Neural cell (in vitro differentiated cells): ENCODE data around the gene HEG1.

Experiments used
- CTCF ChIP-seq: fragments of 450-650 bp; IDR thresholded peaks from 2 replicates; pipeline ENCODE4 v1.5.1; 2014; ENCODE audit warnings: antibody characterized with exemption, mild to moderate bottlenecking, moderate library complexity; ENCODE audit not compliant: poor library complexity, severe bottlenecking
- EP300 ChIP-seq: fragments of 450-650 bp; conservative IDR thresholded peaks from 2 replicates; pipeline ENCODE4 v1.6.1; 2014; ENCODE audit warnings: antibody characterized with exemption, mild to moderate bottlenecking, moderate library complexity; ENCODE audit not compliant: poor library complexity, severe bottlenecking
- POLR2AphosphoS5 ChIP-seq: IDR thresholded peaks from 2 replicates; pipeline ENCODE4 v1.6.1; 2012

- TF ChIP-seq CTCF (no peak), EP300 (no peak), POLR2AphosphoS5 (no peak)
Measured at GRCh38 chr3:124981472-124981871, 74.3 kb downstream of the HEG1 start.
